Nephron progenitor cell (in vitro differentiated cells): ENCODE results near the gene ARID1A.
"Not testable (repeated sequence)": the region's sequence is repeated elsewhere in the genome, so short reads cannot be mapped to it uniquely, and the experiment has no call there.

Experiments used
- DNase-seq: peaks from one replicate; pipeline ENCODE4 v3.0.0; 2021
- H3K27ac Mint-ChIP-seq: 2 replicates; pipeline ENCODE4 v1.8.0; 2021; ENCODE audit warnings: mild to moderate bottlenecking, moderate library complexity, mixed read lengths
- H3K27me3 Mint-ChIP-seq: 2 replicates; pipeline ENCODE4 v1.8.0; 2021; ENCODE audit warnings: mild to moderate bottlenecking, low read depth, mixed read lengths; ENCODE audit not compliant: poor library complexity
- H3K36me3 Mint-ChIP-seq: 2 replicates; pipeline ENCODE4 v1.8.0; 2021; ENCODE audit warnings: low read depth, mixed read lengths
- H3K4me1 Mint-ChIP-seq: 2 replicates; pipeline ENCODE4 v1.8.0; 2021; ENCODE audit warnings: mixed read lengths
- H3K4me3 Mint-ChIP-seq: 2 replicates; pipeline ENCODE4 v1.8.0; 2021; ENCODE audit warnings: mild to moderate bottlenecking, moderate library complexity, mixed read lengths
- H3K9me3 Mint-ChIP-seq: 2 replicates; pipeline ENCODE4 v1.8.0; 2021; ENCODE audit warnings: mild to moderate bottlenecking, moderate library complexity, mixed read lengths
- TF ChIP-seq, protein P1 (sequence below): fragments of 200-600 bp; sonication (generic); IDR thresholded peaks from 2 replicates; pipeline ENCODE4 v1.5.0; 2021; ENCODE audit warnings: antibody characterized with exemption

ARID1A gene

DNA sequence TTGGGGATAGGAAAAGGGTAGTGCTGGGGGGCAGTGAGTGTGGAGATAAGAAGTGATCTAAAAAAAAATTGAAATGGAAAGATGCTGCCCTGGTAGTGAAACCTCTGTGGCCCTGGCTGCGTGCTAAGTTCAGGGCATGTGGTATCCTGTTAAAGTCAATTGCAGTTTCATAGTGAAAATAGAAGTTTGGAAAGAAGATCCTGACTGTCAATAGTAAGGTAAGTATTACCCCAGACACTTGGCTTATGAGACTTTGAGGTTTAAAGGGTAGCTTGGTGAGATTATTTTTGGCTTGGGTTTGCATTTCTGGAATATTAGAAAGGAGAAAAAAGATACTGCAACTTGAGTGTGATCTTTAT lies 6.8 kb downstream of the ARID1A start:
- Mint-ChIP-seq H3K36me3 (peaks cover 15% of the 10 kb centered on the region), H3K9me3 (no peaks in the 10 kb centered on the region), H3K4me1 (peaks cover 27% of the 10 kb centered on the region), H3K27ac (no peak overlapping the region), H3K4me3 (no peak overlapping the region), H3K27me3 (no peaks in the 10 kb centered on the region)
- TF ChIP-seq, protein P1, sequence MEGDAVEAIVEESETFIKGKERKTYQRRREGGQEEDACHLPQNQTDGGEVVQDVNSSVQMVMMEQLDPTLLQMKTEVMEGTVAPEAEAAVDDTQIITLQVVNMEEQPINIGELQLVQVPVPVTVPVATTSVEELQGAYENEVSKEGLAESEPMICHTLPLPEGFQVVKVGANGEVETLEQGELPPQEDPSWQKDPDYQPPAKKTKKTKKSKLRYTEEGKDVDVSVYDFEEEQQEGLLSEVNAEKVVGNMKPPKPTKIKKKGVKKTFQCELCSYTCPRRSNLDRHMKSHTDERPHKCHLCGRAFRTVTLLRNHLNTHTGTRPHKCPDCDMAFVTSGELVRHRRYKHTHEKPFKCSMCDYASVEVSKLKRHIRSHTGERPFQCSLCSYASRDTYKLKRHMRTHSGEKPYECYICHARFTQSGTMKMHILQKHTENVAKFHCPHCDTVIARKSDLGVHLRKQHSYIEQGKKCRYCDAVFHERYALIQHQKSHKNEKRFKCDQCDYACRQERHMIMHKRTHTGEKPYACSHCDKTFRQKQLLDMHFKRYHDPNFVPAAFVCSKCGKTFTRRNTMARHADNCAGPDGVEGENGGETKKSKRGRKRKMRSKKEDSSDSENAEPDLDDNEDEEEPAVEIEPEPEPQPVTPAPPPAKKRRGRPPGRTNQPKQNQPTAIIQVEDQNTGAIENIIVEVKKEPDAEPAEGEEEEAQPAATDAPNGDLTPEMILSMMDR, result no peak
- DNase-seq, result no peak

DNA sequence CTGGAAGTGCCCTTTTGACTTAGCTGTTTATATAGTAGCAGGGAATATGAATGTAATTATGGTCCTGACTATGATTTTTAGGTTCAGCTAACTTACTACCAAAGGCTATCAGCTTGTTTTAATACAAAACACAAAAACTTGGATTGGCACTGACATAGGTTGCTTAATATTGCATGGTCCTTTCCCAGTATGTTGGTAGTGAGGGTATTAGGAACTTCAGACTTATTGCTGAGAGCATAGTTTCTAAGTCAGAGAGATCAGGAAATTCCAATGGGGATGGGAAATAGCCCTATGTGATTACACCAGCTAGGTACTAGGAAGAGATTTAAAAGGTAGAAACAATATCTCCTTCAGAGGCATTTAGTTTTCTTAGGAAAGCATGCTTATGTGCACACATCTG lies 7.7 kb downstream of the ARID1A start:
- Mint-ChIP-seq H3K27me3 (no peaks in the 10 kb centered on the region), H3K27ac (no peak overlapping the region), H3K36me3 (peaks cover 22% of the 10 kb centered on the region), H3K4me1 (peaks cover 27% of the 10 kb centered on the region), H3K9me3 (no peaks in the 10 kb centered on the region), H3K4me3 (peak overlapping the region; percentile 13)
- TF ChIP-seq, protein P1, result no peak
- no peak for DNase-seq

DNA sequence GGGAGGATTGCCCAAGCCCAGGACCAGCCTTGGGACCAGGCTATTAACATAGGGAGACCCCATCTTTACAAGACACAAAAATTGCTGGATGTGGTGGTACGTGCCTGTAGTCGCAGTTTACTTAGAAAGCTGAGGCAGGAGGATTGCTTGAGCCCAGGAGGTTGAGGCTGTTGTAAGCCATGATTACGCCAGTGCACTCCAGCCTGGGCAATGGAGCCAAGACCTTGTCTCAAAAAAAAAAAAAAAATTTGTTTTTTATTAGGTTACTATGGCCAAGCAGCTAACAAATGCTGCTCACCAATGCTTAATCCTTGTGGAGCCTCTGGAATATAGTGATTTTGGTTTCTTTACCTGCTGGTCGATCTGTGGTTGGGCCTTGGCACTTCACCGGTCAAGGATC lies 8.8 kb downstream of the ARID1A start:
- peak overlapping the region; percentile 80 for H3K27ac Mint-ChIP-seq
- H3K4me1 Mint-ChIP-seq, result peaks cover 32% of the 10 kb centered on the region
- TF ChIP-seq, protein P1, result no peak
- H3K9me3 Mint-ChIP-seq, result no peaks in the 10 kb centered on the region
- no peak for DNase-seq
- no peaks in the 10 kb centered on the region for H3K27me3 Mint-ChIP-seq
- H3K36me3 Mint-ChIP-seq, result peaks cover 34% of the 10 kb centered on the region
- H3K4me3 Mint-ChIP-seq, result no peak overlapping the region

DNA sequence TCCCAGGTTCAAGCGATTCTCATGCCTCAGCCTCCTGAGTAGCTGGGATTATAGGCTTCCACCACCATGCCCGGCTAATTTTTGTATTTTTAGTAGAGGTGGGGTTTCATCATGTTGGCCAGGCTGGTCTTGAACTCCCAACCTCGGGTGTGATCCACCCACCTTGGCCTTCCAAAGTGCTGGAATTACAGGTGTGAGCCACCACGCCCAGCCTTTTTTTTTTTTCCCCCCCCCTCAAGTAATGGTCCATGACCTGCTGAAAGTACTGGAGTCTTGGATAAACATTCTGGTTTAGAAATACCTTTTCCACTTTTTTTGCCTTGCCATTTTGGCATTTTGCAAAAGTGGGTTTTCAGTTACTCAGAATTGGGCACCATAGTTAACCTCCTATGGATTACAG lies 9.4 kb downstream of the ARID1A start:
- H3K4me3 Mint-ChIP-seq, H3K9me3 Mint-ChIP-seq, DNase-seq, H3K27me3 Mint-ChIP-seq: not testable (repeated sequence)
- peaks cover 36% of the 10 kb centered on the region for H3K36me3 Mint-ChIP-seq
- H3K4me1 Mint-ChIP-seq, result peaks cover 32% of the 10 kb centered on the region
- H3K27ac Mint-ChIP-seq, result peak overlapping the region; percentile 80

DNA sequence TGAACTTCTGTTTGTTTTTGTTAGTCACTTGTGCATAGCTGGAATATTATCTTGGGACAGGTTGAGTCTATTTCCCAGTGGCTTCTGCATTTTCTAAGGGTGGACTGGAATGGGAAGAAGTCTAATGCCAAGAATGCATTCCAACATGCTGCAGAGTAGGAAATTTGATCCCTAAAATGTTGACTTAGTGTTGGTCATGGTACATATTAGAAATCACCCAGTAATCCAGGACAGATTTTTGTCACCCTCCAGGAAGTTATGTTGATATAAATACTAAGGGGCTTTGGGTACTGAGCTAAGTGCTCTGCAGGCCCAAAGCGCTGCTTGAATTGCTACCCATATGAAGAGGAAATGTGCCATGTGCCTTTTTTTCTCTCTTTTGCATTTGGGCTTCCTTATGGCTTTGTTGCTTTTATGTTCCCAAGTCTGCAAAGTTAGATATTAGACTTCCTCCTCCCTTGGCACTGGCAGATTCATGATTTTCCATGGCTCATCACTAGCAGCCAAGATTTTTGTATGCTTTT lies 10.0 kb downstream of the ARID1A start:
- Mint-ChIP-seq H3K27me3 (no peaks in the 10 kb centered on the region), H3K4me1 (peaks cover 38% of the 10 kb centered on the region), H3K4me3 (peak overlapping the region; percentile 60), H3K27ac (peak overlapping the region; percentile 91), H3K36me3 (peaks cover 42% of the 10 kb centered on the region), H3K9me3 (no peaks in the 10 kb centered on the region)
- TF ChIP-seq, protein P1, result no peak
- no peak for DNase-seq

DNA sequence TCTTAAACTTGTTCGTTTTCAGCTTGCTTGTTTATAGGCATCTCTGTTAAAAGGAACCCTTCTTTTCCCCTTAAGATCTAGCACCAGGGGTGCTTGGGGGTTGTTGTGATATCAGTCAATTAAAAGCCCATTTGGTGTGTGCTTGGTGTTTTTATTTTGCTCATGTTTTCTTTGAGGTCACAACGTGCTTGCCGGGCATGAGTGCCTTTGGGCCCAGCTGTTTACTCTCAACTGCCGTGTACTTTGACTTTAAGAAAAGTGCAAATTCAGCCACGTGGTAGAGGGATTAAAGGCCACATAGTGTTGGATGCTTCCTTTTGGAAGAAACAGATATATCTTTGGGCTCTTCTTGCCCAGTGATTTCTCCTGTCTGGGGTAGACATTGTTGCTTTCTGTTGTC lies 10.5 kb downstream of the ARID1A start:
- TF ChIP-seq, protein P1, result no peak
- DNase-seq, result no peak
- Mint-ChIP-seq H3K27ac (peak overlapping the region; percentile 91), H3K4me1 (peaks cover 38% of the 10 kb centered on the region), H3K4me3 (peak overlapping the region; percentile 60), H3K36me3 (peaks cover 43% of the 10 kb centered on the region), H3K27me3 (no peaks in the 10 kb centered on the region), H3K9me3 (no peaks in the 10 kb centered on the region)
